Measurements from ENCODE around the gene LYST.

- no peak for TF ChIP-seq CTCF (conservative IDR thresholded peaks at IDR 0.05; ENCODE audit: low read depth, low read length)
- no peak for TF ChIP-seq POLR2A (IDR thresholded peaks at IDR 0.05; ENCODE audit: low read depth, low read length)
- TF ChIP-seq RFX5 (IDR thresholded peaks at IDR 0.05; ENCODE audit: low read depth, low read length), result no peak
- TF ChIP-seq, protein P1, sequence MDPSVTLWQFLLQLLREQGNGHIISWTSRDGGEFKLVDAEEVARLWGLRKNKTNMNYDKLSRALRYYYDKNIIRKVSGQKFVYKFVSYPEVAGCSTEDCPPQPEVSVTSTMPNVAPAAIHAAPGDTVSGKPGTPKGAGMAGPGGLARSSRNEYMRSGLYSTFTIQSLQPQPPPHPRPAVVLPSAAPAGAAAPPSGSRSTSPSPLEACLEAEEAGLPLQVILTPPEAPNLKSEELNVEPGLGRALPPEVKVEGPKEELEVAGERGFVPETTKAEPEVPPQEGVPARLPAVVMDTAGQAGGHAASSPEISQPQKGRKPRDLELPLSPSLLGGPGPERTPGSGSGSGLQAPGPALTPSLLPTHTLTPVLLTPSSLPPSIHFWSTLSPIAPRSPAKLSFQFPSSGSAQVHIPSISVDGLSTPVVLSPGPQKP (IDR thresholded peaks at IDR 0.05; ENCODE audit: borderline replicate concordance, low read depth, low read length), result no peak
- no peak for TF ChIP-seq CHD1 (IDR thresholded peaks at IDR 0.05; ENCODE audit: low read depth, low read length)
- TF ChIP-seq RCOR1 (IDR thresholded peaks at IDR 0.05; ENCODE audit: insufficient replicate concordance, low read length), result no peak
These were observed 10.8 kb downstream of the LYST start for GRCh38 chr1:235855811-235856429.

Measured in IMR-90 (cell line).